GM10266 (cell line): ENCODE data around the gene CATSPER3.

ENCODE experiments used
- DNase-seq: peaks from one replicate; pipeline ENCODE4 v3.0.0; 2012; ENCODE audit errors: extremely low spot score
- CTCF ChIP-seq: IDR thresholded peaks from 2 replicates; pipeline ENCODE4 v1.5.1; 2012; ENCODE audit warnings: mild to moderate bottlenecking, low read depth; ENCODE audit not compliant: control insufficient read depth, insufficient read depth; ENCODE audit errors: missing control alignments

The CATSPER3 gene

GRCh38 chr5:135033901-135034235 lies 66.2 kb downstream of the CATSPER3 start, which contains the start of gene PITX1:
Gene PITX1, minus strand, starts transcription at chr5:135034228. Its CDS starts 347 bp downstream, at chr5:135033881.
- no peak for TF ChIP-seq CTCF
- no peak for DNase-seq

GRCh38 chr5:135034236-135034962 lies 66.7 kb downstream of the CATSPER3 start:
- TF ChIP-seq CTCF: no peak
- DNase-seq: no peak

- DNase-seq: no peak
- no peak for TF ChIP-seq CTCF
These were observed 67.4 kb downstream of the CATSPER3 start for GRCh38 chr5:135034963-135035677.

- no peak for TF ChIP-seq CTCF
- DNase-seq: no peak
These were observed 67.9 kb downstream of the CATSPER3 start for GRCh38 chr5:135035678-135036030.

GRCh38 chr5:135036405-135036804 lies 68.7 kb downstream of the CATSPER3 start:
- DNase-seq: no peak
- TF ChIP-seq CTCF: no peak

- TF ChIP-seq CTCF: no peak
- DNase-seq: no peak
These were observed 70.0 kb downstream of the CATSPER3 start for GRCh38 chr5:135037519-135038204.
